ENCODE measurements around the gene ANKS1A.

ANKS1A gene

GRCh38 chr6:35054106-35054742 is 165.2 kb downstream of the ANKS1A start:
- no peak for DNase-seq (ENCODE audit: low read depth in 2 of 2)

DNA sequence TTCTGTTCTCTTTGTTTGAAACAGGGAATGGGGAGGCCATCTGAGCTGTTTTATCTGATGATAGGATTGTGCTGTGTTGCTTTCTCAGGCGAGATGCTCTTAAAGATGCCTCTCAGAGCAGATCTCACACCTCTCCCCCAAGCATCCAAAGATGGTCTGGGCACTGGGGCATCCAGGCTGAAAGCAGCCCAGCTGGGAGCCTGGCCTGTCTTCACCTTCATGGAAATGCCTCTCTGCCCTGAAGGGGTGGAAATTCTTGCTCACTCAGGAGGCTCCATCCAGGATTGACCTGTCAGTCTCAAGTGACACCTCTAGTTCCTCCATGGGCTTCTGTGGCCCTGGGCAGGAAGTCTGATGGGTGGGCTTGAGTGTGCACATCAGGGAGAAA is 165.7 kb downstream of the ANKS1A start:
- DNase-seq (ENCODE audit: low read depth in 2 of 2): no peak

DNA sequence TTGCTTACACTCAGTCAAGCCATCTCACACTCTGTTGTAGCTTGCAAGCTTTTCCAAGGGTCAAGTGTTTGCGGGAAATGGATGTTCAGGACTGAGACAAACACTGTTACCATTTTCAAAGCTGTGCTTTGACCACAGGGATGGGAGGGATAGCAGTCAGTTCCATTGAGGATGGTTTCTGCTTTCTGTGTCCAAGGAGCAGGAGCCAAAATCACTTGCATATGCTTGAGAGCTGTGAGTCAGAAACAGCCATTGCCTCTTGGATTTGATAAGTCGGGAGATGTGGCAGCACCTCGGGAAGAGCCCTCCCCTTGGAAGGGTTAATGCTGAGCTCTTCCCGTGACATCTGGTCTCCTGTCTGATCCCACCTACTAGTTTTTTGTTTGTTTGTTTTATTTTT is 166.8 kb downstream of the ANKS1A start:
- DNase-seq (ENCODE audit: low read depth in 2 of 2): no peak

DNA sequence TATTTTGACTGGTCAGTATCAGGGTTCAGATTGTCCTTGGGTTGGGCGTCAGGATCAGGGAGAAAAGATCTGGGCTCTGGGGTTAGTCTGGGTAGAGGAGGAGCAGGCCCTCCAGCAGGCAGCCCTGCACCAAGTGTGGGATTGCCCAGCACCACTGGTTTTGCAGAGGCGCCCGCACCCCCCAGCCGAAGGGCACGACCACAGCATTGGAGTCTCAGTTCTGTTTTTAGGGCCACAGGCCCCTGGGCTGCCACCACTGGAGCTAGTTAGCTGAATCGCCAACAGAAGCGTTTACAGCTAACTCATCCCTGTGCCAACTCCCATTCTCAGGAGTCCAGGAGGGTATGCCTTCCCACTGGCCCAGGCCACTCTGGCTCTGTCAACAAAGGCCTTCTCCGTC is 167.9 kb downstream of the ANKS1A start:
- DNase-seq (ENCODE audit: low read depth in 2 of 2): no peak

DNA sequence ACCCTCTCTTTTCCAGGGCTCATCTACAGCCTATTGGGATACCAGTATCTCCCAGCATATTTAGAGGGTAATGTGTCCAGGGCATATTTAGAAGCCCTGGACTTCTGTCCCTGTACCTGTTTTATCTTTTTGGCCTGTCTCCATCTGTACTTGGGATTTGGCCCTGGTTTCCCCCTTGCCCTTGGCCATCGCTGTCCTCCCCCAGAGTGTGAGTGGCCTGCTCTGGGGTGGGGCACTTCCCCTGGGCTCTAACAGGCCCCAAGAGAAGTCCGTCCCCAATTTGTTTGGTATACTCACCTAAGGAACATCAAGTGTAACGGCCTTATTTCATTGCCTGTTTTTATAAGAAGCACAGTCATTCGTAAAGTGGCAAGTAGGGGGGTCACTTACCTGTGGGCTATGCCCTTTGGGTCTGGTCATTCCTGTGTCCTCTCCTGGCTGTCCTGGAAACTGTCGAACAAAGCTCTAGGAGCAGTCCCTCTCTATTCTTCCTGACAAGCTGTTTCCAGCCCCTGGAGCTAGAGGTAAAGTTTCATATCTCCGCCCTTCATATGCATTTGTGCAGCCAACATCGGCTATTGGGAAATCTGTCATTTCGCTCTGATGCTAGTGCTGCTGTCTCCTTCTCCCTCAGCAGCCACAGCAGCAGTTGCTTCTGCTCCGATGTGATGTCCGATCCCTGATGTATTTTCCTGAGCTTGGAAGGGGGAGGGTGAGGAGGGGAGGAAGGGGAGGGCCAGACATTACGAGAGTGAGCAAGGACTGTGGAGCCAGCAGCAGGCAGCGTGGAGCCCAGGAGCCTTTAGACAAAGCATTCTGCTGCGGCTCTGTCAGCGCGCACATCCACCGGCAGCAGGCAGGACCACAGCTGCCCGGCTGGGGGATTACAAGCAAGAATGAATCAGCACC is 168.6 kb downstream of the ANKS1A start:
- no peak for DNase-seq (ENCODE audit: low read depth in 2 of 2)

GRCh38 chr6:35058358-35058675 is 169.3 kb downstream of the ANKS1A start:
- no peak for DNase-seq (ENCODE audit: low read depth in 2 of 2)

- no peak for DNase-seq (ENCODE audit: low read depth in 2 of 2)
Observed at GRCh38 chr6:35058865-35059522, 169.9 kb downstream of the ANKS1A start.

- no peak for DNase-seq (ENCODE audit: low read depth in 2 of 2)
Observed at GRCh38 chr6:35059596-35060345, 170.7 kb downstream of the ANKS1A start.

- no peak for DNase-seq (ENCODE audit: low read depth in 2 of 2)
Observed at GRCh38 chr6:35061102-35061615, 172.1 kb downstream of the ANKS1A start.

DNA sequence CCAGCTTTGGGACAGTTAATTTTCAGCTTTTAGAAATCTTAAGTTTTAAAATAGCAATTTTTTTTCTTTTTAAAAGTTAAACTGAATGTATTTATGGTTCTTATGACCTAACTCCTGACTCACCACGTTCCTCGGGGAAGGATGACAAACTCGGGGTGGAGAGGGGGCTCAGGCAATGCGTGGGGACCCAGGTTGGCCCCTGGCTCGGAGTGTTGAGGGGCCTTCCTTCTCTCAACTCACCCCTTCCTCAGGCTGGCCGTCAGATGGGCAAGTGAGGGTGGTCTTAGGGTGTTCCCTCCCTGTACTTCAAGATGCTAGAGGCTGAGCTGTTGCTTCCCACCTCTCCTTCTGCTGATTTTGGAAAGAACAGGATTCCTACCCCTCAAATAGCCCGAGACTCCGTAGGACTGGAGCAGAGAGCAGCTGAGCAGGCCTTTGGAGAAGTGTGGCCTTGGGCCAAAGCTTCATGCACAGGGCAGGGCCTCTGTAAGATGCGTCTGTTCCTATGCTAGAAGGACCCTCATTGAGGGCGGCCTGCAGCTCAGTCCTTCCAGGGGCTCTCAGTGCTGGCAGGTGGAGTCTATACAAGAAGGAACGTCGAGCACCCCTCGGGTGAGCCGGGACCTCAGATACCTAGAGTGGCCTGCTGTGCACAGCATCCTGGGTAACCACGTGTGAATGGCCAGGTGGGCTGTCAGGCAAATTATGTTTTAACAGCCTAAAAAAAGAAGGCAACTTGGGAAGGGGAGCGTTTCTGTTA is 172.8 kb downstream of the ANKS1A start:
- DNase-seq (ENCODE audit: low read depth in 2 of 2): no peak

GRCh38 chr6:35062676-35063574 is 173.9 kb downstream of the ANKS1A start:
- DNase-seq (ENCODE audit: low read depth in 2 of 2): no peak

GRCh38 chr6:35063701-35064280 is 174.7 kb downstream of the ANKS1A start:
- no peak for DNase-seq (ENCODE audit: low read depth in 2 of 2)

DNA sequence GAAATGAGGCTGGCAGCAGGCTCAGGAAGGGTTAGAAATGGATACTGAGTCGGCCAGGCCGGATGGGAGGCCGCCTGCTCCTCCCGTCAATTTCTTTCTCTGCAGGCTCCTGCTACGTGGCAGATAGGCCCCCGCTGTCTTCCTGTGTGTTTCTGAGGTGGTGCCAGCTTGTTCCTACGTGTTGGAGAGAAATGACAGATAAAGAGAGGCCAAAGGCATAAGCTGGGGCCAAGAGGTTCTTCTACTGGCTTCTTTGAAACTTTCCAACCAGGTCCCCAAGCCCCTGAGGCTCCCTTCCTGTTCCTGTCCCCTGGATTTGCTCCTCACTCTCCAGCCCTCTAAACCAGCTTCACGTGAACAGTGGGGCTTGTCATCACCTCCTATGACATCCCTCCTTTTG is 175.2 kb downstream of the ANKS1A start:
- DNase-seq (ENCODE audit: low read depth in 2 of 2): no peak

GRCh38 chr6:35064757-35065440 is 175.8 kb downstream of the ANKS1A start:
- DNase-seq (ENCODE audit: low read depth in 2 of 2): no peak

DNA sequence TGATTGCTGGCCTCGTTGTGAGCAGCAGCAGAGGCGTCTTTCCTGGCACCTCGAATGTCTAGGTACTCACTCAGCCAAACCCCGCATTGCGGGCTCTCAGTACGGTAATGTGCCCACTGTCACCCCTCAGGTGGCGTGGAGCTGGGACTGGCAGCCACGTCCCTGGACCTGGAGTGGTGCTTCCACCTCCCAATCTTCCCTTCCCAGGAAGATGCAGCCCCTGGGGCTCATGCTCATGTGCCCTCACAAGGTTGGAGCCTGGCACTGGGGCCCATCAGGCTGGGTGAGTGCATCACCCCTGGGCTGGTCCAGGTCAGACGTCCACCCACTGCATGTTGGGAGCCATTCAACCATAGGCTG is 176.4 kb downstream of the ANKS1A start:
- no peak for DNase-seq (ENCODE audit: low read depth in 2 of 2)

DNA sequence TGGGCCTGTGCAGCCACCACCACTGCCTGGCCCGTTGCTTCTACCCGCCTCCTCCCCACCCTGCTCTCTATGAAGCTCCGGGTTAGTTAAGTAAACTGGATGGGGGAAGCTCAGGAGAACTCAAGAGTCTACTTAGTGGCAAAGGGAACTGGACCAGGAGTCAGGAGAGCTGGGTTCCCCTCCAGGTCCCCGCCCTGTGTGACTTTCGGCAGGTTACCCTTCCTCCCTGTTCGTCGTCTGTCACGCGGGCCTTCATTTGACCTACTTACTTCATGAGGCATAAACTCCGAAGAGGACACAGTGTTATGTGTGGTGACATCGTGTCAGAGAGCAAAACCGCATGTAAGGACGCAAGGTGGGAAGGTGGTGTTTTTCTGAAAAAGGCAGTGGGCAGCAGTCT is 176.8 kb downstream of the ANKS1A start:
- DNase-seq (ENCODE audit: low read depth in 2 of 2): no peak

DNA sequence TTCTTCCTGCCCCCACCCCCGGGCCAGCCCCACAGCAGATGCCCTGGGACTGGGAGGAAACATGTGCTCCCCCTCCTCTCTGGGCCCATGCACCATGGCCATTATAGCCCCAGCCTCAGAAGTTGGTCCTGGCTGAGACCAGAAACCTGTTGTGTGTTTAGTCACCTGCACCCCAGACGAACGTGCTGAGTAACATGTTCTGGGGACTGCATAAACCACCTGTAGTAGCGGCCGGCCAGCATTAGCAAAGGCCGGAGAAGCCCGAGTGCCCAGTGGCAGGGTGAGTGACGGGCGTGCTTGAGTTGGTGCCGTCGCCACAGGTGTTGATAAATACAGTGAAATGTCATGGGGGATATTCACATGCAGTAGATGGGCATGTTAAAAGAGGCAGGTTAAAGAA is 178.2 kb downstream of the ANKS1A start:
- DNase-seq (ENCODE audit: low read depth in 2 of 2): no peak

- DNase-seq (ENCODE audit: low read depth in 2 of 2): no peak
Observed at GRCh38 chr6:35068206-35068605, 179.2 kb downstream of the ANKS1A start.

GRCh38 chr6:35068644-35069043 is 179.6 kb downstream of the ANKS1A start:
- DNase-seq (ENCODE audit: low read depth in 2 of 2): no peak
